Astrocyte (in vitro differentiated cells and primary cell): ENCODE results near the gene MYOM3. TPM values are rescaled to one million over a fixed set of nuclear protein-coding genes. Genes with fewer than 3 reads are reported as not detected.

Experiments
- DNase-seq: peaks from one replicate; pipeline ENCODE4 v3.0.0-alpha.2; 2010; ENCODE audit warnings: low read depth
- FAIRE-seq: peaks from 2 replicates; lab custom pipeline; 2011; peaks lifted over from hg19 to GRCh38; lab: Jason Lieb, UNC
- H2AFZ ChIP-seq: 2 replicates; pipeline ENCODE4 v1.6.0; 2012; ENCODE audit warnings: low read depth, low read length, inconsistent platforms
- H3K27ac ChIP-seq: 2 replicates; pipeline ENCODE4 v1.5.1; 2011; ENCODE audit warnings: low read depth, low read length, inconsistent platforms
- H3K27me3 ChIP-seq: 2 replicates; pipeline ENCODE4 v1.6.0; 2011; ENCODE audit warnings: low read length, inconsistent platforms; ENCODE audit not compliant: insufficient read depth
- H3K36me3 ChIP-seq: 2 replicates; pipeline ENCODE4 v1.5.1; 2011; ENCODE audit warnings: low read length, inconsistent platforms; ENCODE audit not compliant: insufficient read depth
- H3K4me1 ChIP-seq: 2 replicates; pipeline ENCODE4 v1.5.1; 2011; ENCODE audit warnings: low read length, inconsistent platforms; ENCODE audit not compliant: insufficient read depth
- H3K4me2 ChIP-seq: 2 replicates; pipeline ENCODE4 v1.6.0; 2012; ENCODE audit warnings: low read length, inconsistent platforms
- H3K4me3 ChIP-seq: 2 replicates; pipeline ENCODE4 v1.5.1; 2011; ENCODE audit warnings: low read depth, mild to moderate bottlenecking, low read length, inconsistent platforms; ENCODE audit not compliant: insufficient read depth
- H3K79me2 ChIP-seq: 2 replicates; pipeline ENCODE4 v1.6.0; 2012; ENCODE audit warnings: mild to moderate bottlenecking, low read length, inconsistent platforms; ENCODE audit not compliant: insufficient read depth
- H3K9ac ChIP-seq: 2 replicates; pipeline ENCODE4 v1.6.0; 2012; ENCODE audit warnings: mild to moderate bottlenecking, low read length, inconsistent platforms
- H3K9me3 ChIP-seq: 2 replicates; pipeline ENCODE4 v1.5.1; 2012; ENCODE audit warnings: low read depth, mild to moderate bottlenecking, low read length, inconsistent platforms; ENCODE audit not compliant: insufficient read depth
- H4K20me1 ChIP-seq: 2 replicates; pipeline ENCODE4 v1.6.0; 2012; ENCODE audit warnings: low read length, inconsistent platforms; ENCODE audit not compliant: insufficient read depth
- H3K27ac Mint-ChIP-seq: one replicate; pipeline ENCODE4 v1.8.0; 2021; ENCODE audit warnings: mild to moderate bottlenecking, mixed read lengths; ENCODE audit not compliant: unreplicated experiment
- H3K27me3 Mint-ChIP-seq: one replicate; pipeline ENCODE4 v1.8.0; 2021; ENCODE audit warnings: low read depth, mixed read lengths; ENCODE audit not compliant: unreplicated experiment
- H3K36me3 Mint-ChIP-seq: one replicate; pipeline ENCODE4 v1.8.0; 2021; ENCODE audit warnings: low read depth, mixed read lengths; ENCODE audit not compliant: unreplicated experiment
- H3K4me1 Mint-ChIP-seq: one replicate; pipeline ENCODE4 v1.8.0; 2021; ENCODE audit warnings: low read depth, mixed read lengths; ENCODE audit not compliant: unreplicated experiment
- H3K4me3 Mint-ChIP-seq: one replicate; pipeline ENCODE4 v1.8.0; 2021; ENCODE audit warnings: mild to moderate bottlenecking, moderate library complexity, mixed read lengths; ENCODE audit not compliant: unreplicated experiment
- H3K9me3 Mint-ChIP-seq: one replicate; pipeline ENCODE4 v1.8.0; 2021; ENCODE audit warnings: mild to moderate bottlenecking, mixed read lengths; ENCODE audit not compliant: unreplicated experiment
- EZH2 ChIP-seq: IDR thresholded peaks from 2 replicates; pipeline ENCODE4 v1.6.1; 2012; ENCODE audit warnings: mild to moderate bottlenecking, low read length, inconsistent platforms; ENCODE audit not compliant: insufficient read depth
- total RNA-seq: library from RNA; stranded (reverse); gene quantifications from 2 replicates; pipeline ENCODE4 v1.2.1, GENCODE V29; 2021
- TF ChIP-seq, protein P1 (sequence below): IDR thresholded peaks from 2 replicates; pipeline ENCODE4 v1.5.1; 2011; ENCODE audit warnings: low read depth, mild to moderate bottlenecking, inconsistent platforms, low read length, moderate library complexity; ENCODE audit not compliant: insufficient read depth

MYOM3 gene
- total RNA-seq, 1 donor from 2014 or later: 1.0 TPM

DNA sequence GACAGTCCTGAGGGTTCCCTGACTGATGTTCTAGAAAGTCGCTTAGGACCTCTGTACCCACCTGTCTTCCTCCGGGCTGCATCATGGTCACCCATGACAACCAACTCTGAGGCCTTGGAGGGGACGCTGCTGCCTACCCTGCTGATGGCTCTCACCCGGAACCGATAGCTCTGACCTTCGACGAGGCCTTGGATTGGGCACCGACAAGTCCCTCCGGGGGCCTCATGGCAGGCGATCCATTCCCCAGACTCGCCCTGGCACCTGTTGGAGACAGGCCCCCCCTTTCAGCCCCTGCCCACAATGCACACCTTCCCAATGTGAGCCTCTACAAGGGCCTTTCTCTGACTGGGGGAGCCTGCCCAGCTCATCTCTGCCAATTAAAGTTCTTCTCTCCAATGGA is 21.2 kb downstream of the MYOM3 start:
- H3K4me2 ChIP-seq: no peak overlapping the region
- TF ChIP-seq EZH2: no peak
- TF ChIP-seq, protein P1, sequence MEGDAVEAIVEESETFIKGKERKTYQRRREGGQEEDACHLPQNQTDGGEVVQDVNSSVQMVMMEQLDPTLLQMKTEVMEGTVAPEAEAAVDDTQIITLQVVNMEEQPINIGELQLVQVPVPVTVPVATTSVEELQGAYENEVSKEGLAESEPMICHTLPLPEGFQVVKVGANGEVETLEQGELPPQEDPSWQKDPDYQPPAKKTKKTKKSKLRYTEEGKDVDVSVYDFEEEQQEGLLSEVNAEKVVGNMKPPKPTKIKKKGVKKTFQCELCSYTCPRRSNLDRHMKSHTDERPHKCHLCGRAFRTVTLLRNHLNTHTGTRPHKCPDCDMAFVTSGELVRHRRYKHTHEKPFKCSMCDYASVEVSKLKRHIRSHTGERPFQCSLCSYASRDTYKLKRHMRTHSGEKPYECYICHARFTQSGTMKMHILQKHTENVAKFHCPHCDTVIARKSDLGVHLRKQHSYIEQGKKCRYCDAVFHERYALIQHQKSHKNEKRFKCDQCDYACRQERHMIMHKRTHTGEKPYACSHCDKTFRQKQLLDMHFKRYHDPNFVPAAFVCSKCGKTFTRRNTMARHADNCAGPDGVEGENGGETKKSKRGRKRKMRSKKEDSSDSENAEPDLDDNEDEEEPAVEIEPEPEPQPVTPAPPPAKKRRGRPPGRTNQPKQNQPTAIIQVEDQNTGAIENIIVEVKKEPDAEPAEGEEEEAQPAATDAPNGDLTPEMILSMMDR: no peak
- FAIRE-seq: no peak

GRCh38 chr1:24089743-24090555 is 22.0 kb downstream of the MYOM3 start:
- Histone ChIP-seq H3K4me3 (no peak overlapping the region), H3K36me3 (no peaks in the 10 kb centered on the region), H3K27me3 (peaks cover 4% of the 10 kb centered on the region), H3K9me3 (no peaks in the 10 kb centered on the region), H2AFZ (no peak overlapping the region), H3K27ac (no peak overlapping the region), H3K79me2 (no peaks in the 10 kb centered on the region), H4K20me1 (no peaks in the 10 kb centered on the region), H3K4me2 (no peak overlapping the region), H3K4me1 (no peaks in the 10 kb centered on the region), H3K9ac (no peak overlapping the region)
- FAIRE-seq (no peak), DNase-seq (no peak)
- peaks cover 2% of the 10 kb centered on the region for H3K9me3 Mint-ChIP-seq
- no peak overlapping the region for H3K27ac Mint-ChIP-seq
- H3K4me1 Mint-ChIP-seq: no peaks in the 10 kb centered on the region
- TF ChIP-seq, protein P1: no peak
- no peak for TF ChIP-seq EZH2
- no peak overlapping the region for H3K4me3 Mint-ChIP-seq
- H3K36me3 Mint-ChIP-seq: no peaks in the 10 kb centered on the region
- peaks cover 56% of the 10 kb centered on the region for H3K27me3 Mint-ChIP-seq

More for the DNA sequence above, 21.2 kb downstream of the MYOM3 start:
- no peak for DNase-seq
- Histone ChIP-seq H3K27me3 (peaks cover 7% of the 10 kb centered on the region), H3K4me3 (no peak overlapping the region), H3K9me3 (no peaks in the 10 kb centered on the region), H4K20me1 (no peaks in the 10 kb centered on the region), H3K79me2 (no peaks in the 10 kb centered on the region), H3K27ac (no peak overlapping the region), H3K4me1 (no peaks in the 10 kb centered on the region), H3K9ac (no peak overlapping the region), H3K36me3 (no peaks in the 10 kb centered on the region), H2AFZ (no peak overlapping the region)
- no peaks in the 10 kb centered on the region for H3K36me3 Mint-ChIP-seq
- H3K9me3 Mint-ChIP-seq: peaks cover 2% of the 10 kb centered on the region
- H3K27ac Mint-ChIP-seq: no peak overlapping the region
- no peaks in the 10 kb centered on the region for H3K4me1 Mint-ChIP-seq
- H3K27me3 Mint-ChIP-seq: peaks cover 53% of the 10 kb centered on the region
- H3K4me3 Mint-ChIP-seq: no peak overlapping the region
